ENCODE measurements around the gene RCE1.

Gene RCE1

DNA sequence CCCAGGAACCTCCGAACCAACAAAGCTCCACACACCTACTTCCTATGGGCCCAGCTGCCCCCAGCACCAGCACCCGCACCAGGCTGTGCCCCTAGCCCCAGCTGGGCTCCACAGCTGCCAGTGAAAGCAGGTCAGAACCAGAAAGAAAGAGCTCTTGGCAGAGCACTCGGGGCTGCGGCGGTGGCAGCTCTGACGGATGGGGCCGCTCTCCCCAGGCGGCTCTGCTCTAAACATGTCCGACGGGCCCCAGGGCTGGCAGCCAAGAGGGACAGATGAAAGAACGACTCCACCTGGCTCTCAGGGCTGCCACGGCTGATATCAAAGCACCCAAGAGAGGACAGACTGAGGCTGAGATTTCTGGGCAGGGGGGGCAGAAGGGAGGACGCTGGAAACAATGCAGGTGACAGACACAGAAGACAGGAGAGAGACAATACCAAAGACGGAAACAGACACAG, 39.3 kb downstream of the RCE1 start:
- no peak for DNase-seq (ENCODE audit: extremely low spot score)
- POLR2A ChIA-PET, result no interaction called here
- TF ChIP-seq CTCF (IDR thresholded peaks at IDR 0.05; ENCODE audit: control extremely low read depth, extremely low read depth, low read depth, missing control alignments), result no peak
- CTCF ChIA-PET, result interaction anchor here (1.0 to 4.9 kb wide), 11 partner anchors 9 to 186 kb away, joined by 3 to 28 read pairs (median 7); partner anchors contain the start of gene RCE1

DNA sequence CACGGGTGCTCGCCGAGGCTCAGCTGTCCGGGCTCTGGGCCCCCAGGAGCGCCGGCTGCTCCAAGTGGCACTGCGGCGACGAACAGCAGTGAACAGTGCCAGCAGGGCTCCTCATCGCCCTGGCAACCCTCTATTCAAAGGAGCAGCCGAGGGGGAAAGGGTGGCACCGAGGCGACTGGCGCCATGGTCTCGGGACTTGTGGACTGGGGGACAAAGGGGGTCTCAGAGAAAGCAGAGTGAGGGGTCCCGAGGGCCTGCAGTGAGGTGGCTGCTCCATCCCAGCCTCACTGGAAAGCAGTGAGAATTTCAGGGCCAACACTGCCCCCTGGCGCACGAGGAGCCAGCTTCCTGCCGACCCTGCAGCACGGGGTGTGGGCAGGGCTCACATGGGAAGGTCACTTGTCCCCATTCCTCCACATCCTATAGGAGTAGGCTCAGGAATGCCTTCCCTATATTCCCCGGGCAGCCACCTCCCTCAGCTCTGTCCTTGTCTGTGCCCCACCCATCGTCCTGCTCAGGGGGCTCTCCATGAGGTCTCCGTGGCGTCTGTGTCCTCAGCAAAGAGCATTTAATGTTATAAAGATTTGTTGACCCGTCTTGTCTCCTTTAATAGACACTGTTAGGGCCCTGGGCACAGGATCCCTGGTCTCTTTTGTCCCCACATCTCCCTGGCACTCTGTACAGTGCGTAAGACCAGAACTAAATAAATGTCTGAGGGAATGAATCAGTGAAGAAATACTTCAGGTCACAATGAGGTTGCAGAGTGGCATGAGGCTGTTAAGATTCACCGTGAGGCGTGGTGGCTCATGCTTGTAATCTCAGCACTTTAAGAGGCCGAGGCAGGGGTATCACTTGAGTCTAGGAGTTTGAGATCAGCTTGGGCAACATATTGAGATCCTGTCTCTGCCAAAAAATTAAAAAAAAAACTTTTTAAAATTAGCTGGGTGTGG, 40.0 kb downstream of the RCE1 start:
- TF ChIP-seq CTCF (IDR thresholded peaks at IDR 0.05; ENCODE audit: control extremely low read depth, extremely low read depth, low read depth, missing control alignments), result peak; percentile 80
- POLR2A ChIA-PET, result interaction anchor here (0.6 kb wide), 1 partner anchor 25 kb away, joined by 3 read pairs; no protein-coding TSS in a partner anchor
- CTCF ChIA-PET, result interaction anchor here (0.9 to 4.9 kb wide), 14 partner anchors 8 to 305 kb away, joined by 3 to 28 read pairs (median 4); partner anchors contain the start of gene RCE1
- DNase-seq (ENCODE audit: extremely low spot score), result peak; percentile 71

- no peak for TF ChIP-seq CTCF (IDR thresholded peaks at IDR 0.05; ENCODE audit: control extremely low read depth, extremely low read depth, low read depth, missing control alignments)
- POLR2A ChIA-PET, result interaction anchor here (0.6 kb wide), 1 partner anchor 24 kb away, joined by 3 read pairs; no protein-coding TSS in a partner anchor
- CTCF ChIA-PET, result interaction anchor here (1.4 to 4.9 kb wide), 5 partner anchors 7 to 188 kb away, joined by 3 to 28 read pairs (median 13); no protein-coding TSS in a partner anchor
- DNase-seq (ENCODE audit: extremely low spot score), result no peak
These were observed 41.2 kb downstream of the RCE1 start for GRCh38 chr11:66884443-66884842.

DNA sequence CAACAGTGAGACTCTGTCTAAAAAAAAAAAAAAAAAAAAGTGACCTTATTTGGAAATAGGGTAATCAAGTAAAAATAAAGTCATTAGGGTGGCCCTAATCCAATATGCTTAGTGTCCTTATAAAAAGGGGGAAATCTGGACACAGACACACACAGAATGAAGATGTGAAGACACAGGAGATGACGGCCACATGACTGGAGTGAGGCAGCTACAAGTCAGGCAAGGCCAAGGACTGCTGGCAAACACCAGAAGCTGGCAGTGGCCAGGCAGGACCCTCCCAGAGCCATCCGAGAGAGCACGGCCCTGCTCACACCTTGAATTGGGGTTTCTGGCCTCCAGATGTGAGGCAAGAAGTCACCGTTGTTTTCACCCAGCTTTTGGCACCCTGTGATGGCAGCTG, 42.2 kb downstream of the RCE1 start:
- ChIA-PET CTCF (interaction anchor here (4.3 to 4.9 kb wide), 2 partner anchors 14 to 189 kb away, joined by 20 to 28 read pairs; no protein-coding TSS in a partner anchor), POLR2A (no interaction called here)
- no peak for DNase-seq (ENCODE audit: extremely low spot score)
- TF ChIP-seq CTCF (IDR thresholded peaks at IDR 0.05; ENCODE audit: control extremely low read depth, extremely low read depth, low read depth, missing control alignments), result no peak

DNA sequence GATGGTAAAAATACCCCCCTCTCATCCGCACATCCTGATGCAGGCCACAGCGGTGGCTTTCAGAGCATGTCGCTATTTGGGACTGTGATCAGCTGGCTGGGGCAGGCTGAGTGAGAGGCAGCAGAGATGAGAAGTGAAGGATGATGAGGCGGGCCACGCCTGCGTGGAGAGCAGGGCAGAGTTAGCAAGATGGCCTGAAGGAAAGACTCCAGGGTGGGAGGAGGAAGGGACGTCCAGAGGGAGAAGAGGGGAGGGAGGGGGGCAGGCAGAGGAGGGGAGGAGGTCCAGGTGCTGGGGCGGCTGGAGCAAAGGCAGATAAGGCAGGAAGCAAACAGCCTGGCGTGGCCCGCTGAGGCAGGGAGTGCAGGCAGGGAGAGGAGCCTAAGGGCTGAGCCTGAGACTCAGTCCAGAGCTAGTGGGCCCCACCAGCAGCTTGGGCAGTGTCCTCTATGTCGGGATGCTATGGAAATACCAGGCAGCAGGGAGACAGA, 42.8 kb downstream of the RCE1 start:
- CTCF ChIA-PET, result interaction anchor here (1.6 to 1.7 kb wide), 2 partner anchors 15 to 193 kb away, joined by 3 to 5 read pairs; no protein-coding TSS in a partner anchor
- POLR2A ChIA-PET, result no interaction called here

More for the DNA sequence above, 42.8 kb downstream of the RCE1 start:
- no peak for DNase-seq (ENCODE audit: extremely low spot score)
- no peak for TF ChIP-seq CTCF (IDR thresholded peaks at IDR 0.05; ENCODE audit: control extremely low read depth, extremely low read depth, low read depth, missing control alignments)

Data from GM10248 (cell line).